SKM-1 treated with dmso at 0.1 percent for 144 hours (cell line): ENCODE measurements around the gene ZNF174.

Source experiments
- DNase-seq: peaks from one replicate; lab custom pipeline; 2025; ENCODE audit not compliant: unreplicated experiment; lab: John Stamatoyannopoulos, UW

The ZNF174 gene

DNA sequence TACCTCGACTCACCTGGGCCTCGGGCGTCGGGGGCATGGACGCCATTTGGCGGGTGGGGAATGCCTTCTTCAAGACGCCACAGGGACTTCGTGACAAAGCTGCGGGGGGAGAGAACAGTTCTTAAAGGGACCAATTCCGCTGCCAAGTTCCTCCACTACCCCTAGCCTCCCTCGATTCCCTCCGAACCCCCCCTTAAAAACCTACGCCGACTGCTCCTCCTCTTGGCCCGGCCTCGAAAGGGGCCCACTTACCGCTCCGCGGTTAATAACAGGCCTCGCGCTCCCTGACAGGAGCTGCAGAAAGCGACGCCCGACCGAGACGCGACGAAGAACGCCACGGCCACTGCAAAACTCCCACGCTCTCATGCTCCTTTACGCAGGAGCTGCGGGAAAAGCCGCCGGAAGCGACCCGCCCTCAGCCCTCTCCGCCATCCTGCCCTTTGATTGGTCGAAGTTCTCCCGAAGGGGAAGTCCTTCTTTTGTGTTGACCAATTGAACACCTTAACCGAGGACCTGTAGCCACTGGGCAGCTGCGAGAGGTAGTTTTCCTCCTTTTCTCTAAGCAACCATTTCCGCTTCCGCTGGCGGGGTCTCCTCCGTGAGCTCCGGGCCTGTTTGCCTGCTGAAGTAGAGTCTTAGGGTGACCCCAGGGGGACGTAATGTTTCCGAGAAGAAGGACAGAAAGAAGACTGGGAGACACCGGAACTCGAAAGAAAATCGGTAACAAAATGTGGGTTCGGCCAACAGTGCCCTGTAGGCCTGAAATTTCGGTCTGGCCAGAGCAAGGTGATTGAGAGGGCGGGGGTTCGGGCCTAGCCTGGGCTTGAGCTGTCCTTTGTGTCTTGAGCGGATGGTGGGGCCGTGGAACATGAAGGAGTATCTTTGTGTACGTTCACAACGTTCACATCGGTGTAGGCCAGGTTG, 42.4 kb downstream of the ZNF174 start, which contains the start of the genes NAA60 and ZNF597:
Gene NAA60 (plus strand): TSS at position 573 of the 924 bp plus-strand sequence. CDS start 32,548 bp downstream, outside the sequence.
Gene ZNF597 (minus strand): TSS at position 397 of the 924 bp plus-strand sequence. CDS start 351 bp downstream, at position 46.
- peak; percentile 86 for DNase-seq

DNA sequence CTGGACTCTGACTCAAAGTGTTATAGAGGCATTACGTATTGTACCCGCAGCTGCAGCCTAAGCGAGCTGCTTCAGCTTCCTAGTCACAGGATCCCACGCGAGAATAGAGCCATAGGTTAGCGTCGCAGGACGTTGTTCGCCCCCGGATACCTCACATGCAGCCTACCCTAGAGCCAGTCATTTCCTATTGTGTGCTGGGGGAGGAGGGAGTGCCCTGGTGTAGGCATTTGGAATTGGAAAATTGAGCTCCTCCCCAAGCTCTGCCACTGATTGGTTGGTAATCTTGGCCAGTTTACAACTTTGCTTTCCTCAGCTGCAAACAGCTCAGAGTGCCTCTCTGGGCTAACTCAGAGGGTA, 43.0 kb downstream of the ZNF174 start:
- no peak for DNase-seq

DNA sequence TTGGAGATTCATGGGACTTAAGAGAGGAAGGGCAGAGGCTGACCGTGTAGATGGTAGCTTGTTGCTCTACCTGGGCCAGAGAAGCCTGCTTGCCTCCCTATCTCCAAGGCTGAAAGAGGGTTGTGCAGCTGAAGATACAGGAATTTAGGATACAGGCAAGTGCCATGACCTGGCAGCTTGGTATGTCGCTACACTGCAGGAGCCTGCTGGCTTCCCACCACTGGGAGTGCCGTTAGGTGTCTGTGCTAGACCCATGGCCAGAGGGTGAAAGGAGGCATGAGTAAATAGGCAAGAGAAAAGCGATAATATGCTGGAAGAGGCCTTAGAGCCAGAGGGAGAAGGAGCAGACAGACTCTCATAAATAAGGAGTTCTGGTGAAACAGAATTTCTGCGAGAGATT, 53.1 kb downstream of the ZNF174 start:
- DNase-seq = no peak

DNA sequence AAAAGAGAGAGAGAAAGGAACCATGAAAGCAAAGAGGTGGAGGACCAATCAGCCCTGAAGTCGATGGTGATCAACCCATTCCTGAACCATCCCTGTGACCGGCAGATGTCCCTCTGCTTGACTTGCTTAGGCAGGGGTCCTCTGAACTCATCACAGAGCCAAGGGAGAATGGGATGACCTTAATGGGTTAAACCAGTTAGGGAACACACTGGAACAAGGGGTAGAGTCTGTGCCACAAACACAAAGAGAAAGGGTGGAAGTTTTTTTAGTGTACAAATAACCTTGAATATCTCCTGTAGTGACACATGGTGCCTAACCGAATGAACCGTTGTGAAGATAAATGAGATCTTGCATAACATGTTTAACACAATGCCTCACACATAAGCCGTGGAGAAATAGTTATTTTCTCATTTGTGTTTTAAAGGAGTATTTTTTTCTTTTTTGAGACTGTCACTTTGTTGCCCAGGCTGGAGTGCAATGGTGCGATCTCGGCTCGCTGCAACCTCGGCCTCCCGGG, 53.7 kb downstream of the ZNF174 start:
- DNase-seq = no peak

DNA sequence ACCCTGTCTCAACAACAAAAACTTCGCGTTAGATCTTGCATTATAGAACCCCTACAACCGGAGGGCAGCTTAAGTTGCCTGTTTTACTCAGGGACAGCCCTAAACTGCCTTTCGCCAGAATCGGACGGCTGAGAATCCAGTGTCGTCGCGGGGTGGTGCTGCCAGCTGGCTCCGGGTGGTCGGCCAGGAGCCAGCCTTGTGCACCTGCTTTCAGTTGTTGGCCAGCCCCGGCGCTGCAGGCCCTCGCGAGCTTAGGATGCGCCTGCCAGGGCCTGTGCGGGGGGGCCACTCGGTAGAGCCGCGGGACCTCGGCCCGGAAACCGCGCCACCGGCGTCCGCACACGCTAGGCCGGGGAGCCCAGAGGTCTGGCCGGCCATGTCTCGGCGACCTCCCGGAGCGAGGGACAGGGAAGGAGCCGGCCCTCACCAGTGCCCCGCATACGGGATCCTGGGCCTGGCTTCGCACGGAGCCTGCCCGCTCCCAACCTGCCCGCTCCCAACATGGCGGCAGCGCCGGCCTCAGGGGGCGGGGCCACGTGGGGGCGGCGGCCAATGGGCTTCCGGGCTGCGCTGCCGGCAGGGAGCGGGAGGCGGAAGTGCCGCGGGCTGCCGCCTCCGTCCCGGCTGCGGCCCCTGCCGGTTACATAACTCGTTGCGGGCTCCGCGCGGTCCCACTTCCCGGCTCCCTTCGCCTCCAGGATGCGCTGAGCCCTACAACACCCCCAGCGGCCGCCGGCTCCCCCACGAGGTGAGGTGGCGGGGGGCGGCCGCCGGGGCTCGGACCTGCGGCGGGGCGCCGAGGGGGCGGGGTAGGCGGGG, 56.6 kb downstream of the ZNF174 start:
- peak; percentile 86 for DNase-seq

DNA sequence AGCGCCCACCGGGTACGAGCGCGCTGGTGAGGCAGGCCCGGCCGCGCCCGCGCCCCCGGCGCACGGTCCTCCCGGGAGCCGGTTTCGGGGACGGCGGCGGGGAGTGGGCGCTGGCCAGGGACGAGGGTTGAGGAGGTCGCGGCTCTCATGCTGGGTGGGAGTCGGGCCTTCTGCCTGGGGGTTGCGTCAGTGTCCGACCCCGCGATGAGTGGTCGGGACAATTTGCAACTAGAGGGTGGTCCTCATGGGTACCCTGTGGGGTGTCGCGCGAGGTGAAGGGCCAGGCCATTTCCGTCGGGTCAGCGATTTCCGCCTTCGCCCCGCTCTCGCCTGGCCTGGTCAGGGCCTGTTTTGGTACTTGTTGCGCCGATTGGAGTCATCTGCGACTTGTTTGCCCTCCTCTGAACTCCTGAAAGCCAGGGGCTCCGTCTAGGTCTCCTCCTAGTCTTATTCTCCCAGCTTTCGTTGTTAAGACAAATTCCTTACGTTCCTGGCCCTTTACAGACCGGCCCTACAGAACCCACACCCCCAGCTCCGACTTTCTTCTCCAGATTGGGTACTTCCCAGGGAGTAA, 57.4 kb downstream of the ZNF174 start:
- DNase-seq = no peak

DNA sequence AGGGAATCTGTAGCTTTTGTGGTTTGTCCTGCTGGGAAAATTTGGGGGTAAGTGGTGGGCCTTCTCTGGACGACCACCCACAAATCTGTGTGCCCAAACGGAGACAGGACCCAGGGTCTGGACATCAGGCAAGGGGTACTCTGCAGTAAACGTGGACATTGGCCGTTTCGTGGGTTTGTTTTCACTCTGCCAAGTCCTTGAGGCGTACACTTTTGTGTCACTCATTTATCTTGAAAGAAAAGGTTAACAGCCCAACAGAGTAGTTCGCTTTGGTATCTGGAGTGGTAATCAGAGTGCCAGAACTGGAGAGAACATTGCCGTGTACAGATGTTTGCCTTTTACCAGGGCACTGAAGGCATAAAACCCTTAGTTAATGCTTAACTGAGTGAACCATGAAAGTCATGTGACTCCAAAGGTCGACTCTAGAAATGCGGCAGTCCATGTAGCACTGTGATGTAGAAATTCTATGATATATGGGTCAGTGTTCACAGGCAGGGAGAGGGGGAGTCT, 57.9 kb downstream of the ZNF174 start:
- no peak for DNase-seq
